Vagina (tissue), 2 donors: Measurements from ENCODE around the gene RUNX2. TPM values are rescaled to one million over a fixed set of nuclear protein-coding genes. Genes with fewer than 3 reads are reported as not detected.
"Not testable (repeated sequence)": the region's sequence is repeated elsewhere in the genome, so short reads cannot be mapped to it uniquely, and the experiment has no call there.

Source experiments
- DNase-seq, 2 donors: peaks; one replicate each; pipeline ENCODE4 v3.0.0-alpha.2; 2017; ENCODE audit errors: extremely low spot score in 2 of 2
- H3K27ac ChIP-seq: fragments of 200-600 bp; sonication (generic); one replicate; pipeline ENCODE4 v1.5.1; 2019
- H3K27me3 ChIP-seq: fragments of 200-600 bp; sonication (generic); one replicate; pipeline ENCODE4 v1.5.1; 2019
- H3K36me3 ChIP-seq, 2 donors: fragments of 200-600 bp; sonication (generic); one replicate each; pipeline ENCODE4 v1.5.1; 2017 to 2019
- H3K4me1 ChIP-seq: fragments of 200-600 bp; sonication (generic); one replicate; pipeline ENCODE4 v1.5.1; 2019
- H3K4me3 ChIP-seq, 2 donors: fragments of 200-600 bp; sonication (generic); 1 replicate in 1 of 2; 2 replicates in 1 of 2; pipeline ENCODE4 v1.5.1; 2016 to 2019
- H3K9me3 ChIP-seq: fragments of 200-600 bp; sonication (generic); one replicate; pipeline ENCODE4 v1.5.1; 2019
- POLR2A ChIP-seq, 2 donors: fragments of 450-650 bp; IDR thresholded peaks; one replicate each; pipeline ENCODE4 v1.6.1; 2017; ENCODE audit warnings: antibody characterized with exemption in 2 of 2, mild to moderate bottlenecking in 2 of 2, moderate library complexity in 2 of 2
- POLR2AphosphoS5 ChIP-seq, 2 donors: sonication (generic); formaldehyde crosslinking; IDR thresholded peaks; one replicate each; pipeline ENCODE4 v1.9.0; 2017; ENCODE audit warnings: antibody characterized with exemption in 2 of 2, mild to moderate bottlenecking in 2 of 2, low read depth in 1 of 2; ENCODE audit not compliant: insufficient read depth in 1 of 2
- intact Hi-C: fragments of 100-400 bp; cut with DNase I; formaldehyde crosslinking; loops from one replicate; pipeline ENCODE4 v1.15.1; 2023
- total RNA-seq: library from RNA; depleted of rRNA; stranded (reverse); fragments of >200 nt; gene quantifications from one replicate; pipeline ENCODE4 v1.2.3, GENCODE V29; 2016
- TF ChIP-seq, protein P1 (sequence below), 3 experiments: fragments of 450-650 bp in 2 of 3; fragments of 200-600 bp in 1 of 3; sonication (generic) in 1 of 3; IDR thresholded peaks; one replicate each; pipeline ENCODE4 v1.5.1; 2017 to 2019; ENCODE audit warnings: antibody characterized with exemption in 3 of 3, mild to moderate bottlenecking in 2 of 3, moderate library complexity in 2 of 3

Gene RUNX2
- total RNA-seq, 1 donor from 2014 or later = 13.0 TPM

GRCh38 chr6:45554591-45554990 is 226.5 kb downstream of the RUNX2 start:
- Histone ChIP-seq H3K4me1 (peaks cover 10% of the 10 kb centered on the region), H3K9me3 (no peaks in the 10 kb centered on the region), H3K27me3 (no peaks in the 10 kb centered on the region), H3K36me3 (no peaks in the 10 kb centered on the region), H3K4me3 (no peak overlapping the region), H3K27ac (peak overlapping the region; percentile 34)
- TF ChIP-seq, protein P1, sequence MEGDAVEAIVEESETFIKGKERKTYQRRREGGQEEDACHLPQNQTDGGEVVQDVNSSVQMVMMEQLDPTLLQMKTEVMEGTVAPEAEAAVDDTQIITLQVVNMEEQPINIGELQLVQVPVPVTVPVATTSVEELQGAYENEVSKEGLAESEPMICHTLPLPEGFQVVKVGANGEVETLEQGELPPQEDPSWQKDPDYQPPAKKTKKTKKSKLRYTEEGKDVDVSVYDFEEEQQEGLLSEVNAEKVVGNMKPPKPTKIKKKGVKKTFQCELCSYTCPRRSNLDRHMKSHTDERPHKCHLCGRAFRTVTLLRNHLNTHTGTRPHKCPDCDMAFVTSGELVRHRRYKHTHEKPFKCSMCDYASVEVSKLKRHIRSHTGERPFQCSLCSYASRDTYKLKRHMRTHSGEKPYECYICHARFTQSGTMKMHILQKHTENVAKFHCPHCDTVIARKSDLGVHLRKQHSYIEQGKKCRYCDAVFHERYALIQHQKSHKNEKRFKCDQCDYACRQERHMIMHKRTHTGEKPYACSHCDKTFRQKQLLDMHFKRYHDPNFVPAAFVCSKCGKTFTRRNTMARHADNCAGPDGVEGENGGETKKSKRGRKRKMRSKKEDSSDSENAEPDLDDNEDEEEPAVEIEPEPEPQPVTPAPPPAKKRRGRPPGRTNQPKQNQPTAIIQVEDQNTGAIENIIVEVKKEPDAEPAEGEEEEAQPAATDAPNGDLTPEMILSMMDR (IDR thresholded peaks at IDR 0.05) = no peak
- TF ChIP-seq POLR2A (IDR thresholded peaks at IDR 0.05) (no peak), POLR2AphosphoS5 (IDR thresholded peaks at IDR 0.05; ENCODE audit: insufficient read depth in 1 of 2, low read depth in 1 of 2) (no peak)
- intact Hi-C loops = no loop called here
- no peak for DNase-seq

GRCh38 chr6:45555981-45556771 is 228.0 kb downstream of the RUNX2 start:
- intact Hi-C loops = no loop called here
- Histone ChIP-seq H3K4me3 (peak overlapping the region; percentile 30 to 33), H3K27me3 (no peaks in the 10 kb centered on the region), H3K27ac (peak overlapping the region; percentile 74), H3K36me3 (no peaks in the 10 kb centered on the region), H3K4me1 (peaks cover 10% of the 10 kb centered on the region), H3K9me3 (no peaks in the 10 kb centered on the region)
- TF ChIP-seq POLR2A (IDR thresholded peaks at IDR 0.05) (no peak), POLR2AphosphoS5 (IDR thresholded peaks at IDR 0.05; ENCODE audit: insufficient read depth in 1 of 2, low read depth in 1 of 2) (peak in 1 of 2 donors; percentile 53)
- TF ChIP-seq, protein P1 (IDR thresholded peaks at IDR 0.05) = no peak
- peak in 1 of 2 donors; percentile 77 for DNase-seq

GRCh38 chr6:45556828-45557227 is 228.7 kb downstream of the RUNX2 start:
- Histone ChIP-seq H3K27me3 (no peaks in the 10 kb centered on the region), H3K27ac (peak overlapping the region; percentile 74), H3K36me3 (no peaks in the 10 kb centered on the region), H3K9me3 (no peaks in the 10 kb centered on the region), H3K4me1 (peaks cover 10% of the 10 kb centered on the region), H3K4me3 (peak overlapping the region in 1 of 2 donors; percentile 33)
- intact Hi-C loops = no loop called here
- TF ChIP-seq POLR2A (IDR thresholded peaks at IDR 0.05) = no peak
- TF ChIP-seq, protein P1 (IDR thresholded peaks at IDR 0.05) = no peak
- TF ChIP-seq POLR2AphosphoS5 (IDR thresholded peaks at IDR 0.05; ENCODE audit: insufficient read depth in 1 of 2, low read depth in 1 of 2) = no peak
- peak in 1 of 2 donors; percentile 84 for DNase-seq

GRCh38 chr6:45557454-45557853 is 229.3 kb downstream of the RUNX2 start:
- Histone ChIP-seq H3K27me3 (no peaks in the 10 kb centered on the region), H3K27ac (peak overlapping the region; percentile 74), H3K4me3 (no peak overlapping the region), H3K4me1 (peaks cover 10% of the 10 kb centered on the region), H3K9me3 (no peaks in the 10 kb centered on the region), H3K36me3 (no peaks in the 10 kb centered on the region)
- intact Hi-C loops = no loop called here
- DNase-seq = no peak
- TF ChIP-seq POLR2AphosphoS5 (IDR thresholded peaks at IDR 0.05; ENCODE audit: insufficient read depth in 1 of 2, low read depth in 1 of 2) = no peak

DNA sequence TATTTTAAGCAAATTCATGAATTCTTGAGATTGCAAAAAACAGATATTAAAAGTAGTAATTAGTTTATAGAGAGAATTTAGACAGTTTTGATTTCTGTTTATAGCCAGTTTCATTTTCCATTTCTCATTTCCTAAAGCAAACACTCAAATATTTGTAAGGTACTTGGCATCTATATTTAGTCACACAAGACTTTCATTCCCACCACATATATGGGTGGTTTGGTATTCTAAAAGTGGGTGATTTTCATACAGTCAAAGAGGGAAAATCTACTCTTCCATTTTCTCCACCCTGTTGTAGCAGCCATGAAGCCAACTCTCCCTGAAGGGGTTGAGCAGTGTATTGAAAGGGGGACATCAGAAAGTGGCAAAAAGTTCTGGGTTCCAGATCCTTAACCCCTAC is 230.7 kb downstream of the RUNX2 start:
- TF ChIP-seq, protein P1 (IDR thresholded peaks at IDR 0.05) = no peak
- TF ChIP-seq POLR2A (IDR thresholded peaks at IDR 0.05) = no peak
- no peak for TF ChIP-seq POLR2AphosphoS5 (IDR thresholded peaks at IDR 0.05; ENCODE audit: insufficient read depth in 1 of 2, low read depth in 1 of 2)
- intact Hi-C loops = no loop called here
- Histone ChIP-seq H3K27me3 (no peaks in the 10 kb centered on the region), H3K27ac (no peak overlapping the region), H3K4me3 (no peak overlapping the region), H3K9me3 (no peaks in the 10 kb centered on the region), H3K4me1 (peaks cover 17% of the 10 kb centered on the region), H3K36me3 (no peaks in the 10 kb centered on the region)
- no peak for DNase-seq

DNA sequence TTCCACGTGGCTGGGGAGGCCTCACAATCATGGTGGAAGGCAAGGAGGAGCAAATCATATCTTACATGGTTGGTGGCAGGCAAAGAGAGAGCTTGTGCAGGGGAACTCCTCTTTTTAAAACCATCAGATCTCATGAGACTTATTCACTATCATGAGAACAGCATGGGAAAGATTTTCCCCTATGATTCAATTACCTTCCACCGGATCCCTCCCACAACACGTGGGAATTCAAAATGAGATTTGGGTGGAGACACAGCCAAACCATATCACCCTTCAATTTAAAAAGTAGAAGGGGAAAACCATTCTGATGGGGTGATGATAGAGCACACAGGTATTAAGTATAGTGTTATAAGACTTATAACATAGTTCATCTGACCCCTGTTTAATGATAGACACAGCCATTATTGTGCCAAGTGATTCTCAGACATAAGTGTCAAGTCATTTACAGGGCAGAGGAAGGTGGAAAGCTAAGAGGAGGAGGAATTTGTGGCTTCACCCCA is 232.2 kb downstream of the RUNX2 start:
- H3K9me3 ChIP-seq, H3K4me3 ChIP-seq, H3K27me3 ChIP-seq, H3K36me3 ChIP-seq, DNase-seq, intact Hi-C loops, H3K27ac ChIP-seq: not testable (repeated sequence)
- peaks cover 17% of the 10 kb centered on the region for H3K4me1 ChIP-seq
